Measurements from ENCODE around the gene RETN. TPM values are rescaled to one million over a fixed set of nuclear protein-coding genes. Genes with fewer than 3 reads are reported as not detected.
A peak's percentile ranks its signal among the peaks of the same experiment; 100 is the strongest.
"Not testable (repeated sequence)": the region's sequence is repeated elsewhere in the genome, so short reads cannot be mapped to it uniquely, and the experiment has no call there.

The RETN gene
- total RNA-seq, 2 donors from 2014 or later: not detected

DNA sequence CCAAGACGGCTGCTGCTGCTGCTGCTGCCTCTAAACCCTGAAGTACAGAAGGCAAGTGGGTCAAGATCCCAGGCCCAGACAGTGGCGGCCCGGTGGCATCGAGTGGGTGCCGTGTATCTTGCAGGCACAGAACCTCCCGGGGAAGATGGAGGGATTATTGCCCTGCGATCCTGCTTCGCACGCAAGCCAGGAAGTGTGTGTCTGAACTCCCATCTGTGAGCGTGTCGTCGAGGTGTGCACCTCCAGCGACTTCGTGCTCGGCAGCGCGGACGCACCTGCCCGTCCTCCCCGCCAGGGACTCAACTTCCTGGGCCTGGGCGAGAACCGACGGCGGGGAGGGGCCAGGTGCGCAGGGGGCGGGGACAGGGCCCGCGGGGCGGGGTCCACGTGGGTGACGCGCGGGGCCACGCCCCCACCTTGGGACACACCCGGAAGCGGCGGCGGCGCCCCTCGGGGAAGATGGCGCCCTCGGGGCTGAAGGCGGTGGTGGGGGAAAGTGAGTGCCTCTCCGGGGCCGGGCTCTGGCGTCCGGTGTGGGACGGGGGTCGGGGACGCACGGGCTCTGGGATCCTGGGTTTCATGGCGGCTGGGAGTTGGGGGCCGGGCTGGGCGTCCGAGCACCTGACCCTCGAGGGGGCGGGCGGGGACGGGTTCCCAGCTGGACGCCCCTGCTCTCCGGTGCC is 32.0 kb upstream of the RETN start, which contains the start of gene STXBP2:
Gene STXBP2 (plus strand): TSS at position 420 of the 683 bp plus-strand sequence. CDS start 40 bp downstream, at position 460.
- ATAC-seq (peak; percentile 97), DNase-seq (peak; percentile 79 to 93)
- intact Hi-C loops (cut with DNase I, micrococcal nuclease): no loop called here

- intact Hi-C loops (cut with DNase I, micrococcal nuclease): no loop called here
- peak; percentile 67 to 70 for DNase-seq
Observed at GRCh38 chr19:7637374-7638256, 31.2 kb upstream of the RETN start.

GRCh38 chr19:7638802-7639465 is 29.9 kb upstream of the RETN start:
- ATAC-seq (no peak), DNase-seq (no peak)
- intact Hi-C loops (cut with DNase I, micrococcal nuclease): no loop called here

More at GRCh38 chr19:7637374-7638256, 31.2 kb upstream of the RETN start:
- ATAC-seq: peak; percentile 68

- no peak for ATAC-seq
- intact Hi-C loops (cut with DNase I, micrococcal nuclease): no loop called here
- DNase-seq: no peak
Observed at GRCh38 chr19:7639863-7640348, 28.9 kb upstream of the RETN start.

DNA sequence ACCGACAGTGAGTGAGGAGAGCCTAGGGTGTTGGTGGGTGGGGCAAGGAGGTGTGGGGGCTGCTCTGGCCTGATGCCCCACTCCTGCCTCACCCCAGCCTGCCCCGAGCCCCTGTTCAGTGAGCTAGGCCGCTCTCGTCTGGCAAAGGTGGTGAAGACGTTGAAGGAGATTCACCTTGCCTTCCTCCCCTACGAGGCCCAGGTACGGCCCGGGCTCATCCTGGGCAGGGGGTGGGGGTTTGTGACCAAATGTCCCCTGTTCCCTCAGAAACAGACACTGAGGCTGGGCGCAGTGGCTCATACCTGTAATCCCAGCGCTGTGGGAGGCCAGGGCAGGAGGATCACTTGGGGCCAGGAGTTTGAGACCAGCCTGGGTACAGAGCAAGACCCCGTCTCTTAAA is 28.0 kb upstream of the RETN start:
- ATAC-seq (no peak), DNase-seq (no peak)
- intact Hi-C loops (cut with DNase I, micrococcal nuclease): no loop called here

GRCh38 chr19:7641290-7642276 is 27.3 kb upstream of the RETN start:
- intact Hi-C loops (cut with DNase I, micrococcal nuclease): no loop called here

DNA sequence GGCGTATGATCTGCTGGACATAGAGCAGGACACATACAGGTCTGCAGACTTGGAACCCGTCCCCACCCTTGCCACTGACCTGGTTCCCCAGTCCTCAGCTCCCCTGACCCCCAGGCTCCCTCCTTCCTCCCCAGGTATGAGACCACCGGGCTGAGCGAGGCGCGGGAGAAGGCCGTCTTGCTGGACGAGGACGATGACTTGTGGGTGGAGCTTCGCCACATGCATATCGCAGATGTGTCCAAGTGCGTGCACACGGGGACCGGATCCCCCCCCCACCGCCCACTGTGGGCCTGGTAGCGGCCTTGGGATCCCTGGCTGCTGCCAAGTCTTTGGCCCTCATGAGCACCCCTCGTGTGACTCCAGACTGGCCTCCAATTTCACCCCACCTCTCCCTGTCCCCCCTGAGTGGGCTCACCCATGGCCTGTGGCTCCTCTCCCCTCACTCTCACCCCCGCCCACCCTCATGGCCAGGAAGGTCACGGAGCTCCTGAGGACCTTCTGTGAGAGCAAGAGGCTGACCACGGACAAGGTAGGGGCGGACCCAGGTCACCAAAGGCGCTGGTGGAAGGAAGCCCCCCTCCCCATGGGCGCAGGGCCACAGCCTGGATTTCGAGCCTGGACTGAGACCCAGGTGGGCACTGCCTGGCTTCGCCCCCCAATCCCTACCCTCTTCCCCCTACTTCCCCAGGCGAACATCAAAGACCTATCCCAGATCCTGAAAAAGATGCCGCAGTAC is 26.4 kb upstream of the RETN start:
- ATAC-seq (no peak), DNase-seq (no peak)
- intact Hi-C loops (cut with DNase I, micrococcal nuclease): no loop called here

More at GRCh38 chr19:7641290-7642276, 27.3 kb upstream of the RETN start:
- ATAC-seq (no peak), DNase-seq (no peak)

DNA sequence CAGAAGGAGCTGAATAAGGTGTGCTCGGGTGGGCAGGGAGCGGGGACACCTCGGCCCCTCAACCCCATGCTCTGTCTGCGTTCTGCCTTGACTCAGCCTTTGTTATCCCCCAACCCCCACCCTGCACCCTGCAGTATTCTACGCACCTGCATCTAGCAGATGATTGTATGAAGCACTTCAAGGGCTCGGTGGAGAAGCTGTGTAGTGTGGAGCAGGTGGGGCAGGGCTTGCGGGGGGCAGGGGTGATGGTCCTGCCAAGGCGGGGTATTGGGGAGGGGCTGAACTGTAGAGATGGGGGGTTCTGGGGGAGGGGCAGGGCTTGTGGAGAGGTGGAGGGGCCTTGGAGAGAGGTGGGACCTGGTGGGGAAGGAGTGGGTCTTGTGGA is 25.8 kb upstream of the RETN start:
- ATAC-seq (no peak), DNase-seq (no peak)
- intact Hi-C loops (cut with DNase I, micrococcal nuclease): no loop called here

DNA sequence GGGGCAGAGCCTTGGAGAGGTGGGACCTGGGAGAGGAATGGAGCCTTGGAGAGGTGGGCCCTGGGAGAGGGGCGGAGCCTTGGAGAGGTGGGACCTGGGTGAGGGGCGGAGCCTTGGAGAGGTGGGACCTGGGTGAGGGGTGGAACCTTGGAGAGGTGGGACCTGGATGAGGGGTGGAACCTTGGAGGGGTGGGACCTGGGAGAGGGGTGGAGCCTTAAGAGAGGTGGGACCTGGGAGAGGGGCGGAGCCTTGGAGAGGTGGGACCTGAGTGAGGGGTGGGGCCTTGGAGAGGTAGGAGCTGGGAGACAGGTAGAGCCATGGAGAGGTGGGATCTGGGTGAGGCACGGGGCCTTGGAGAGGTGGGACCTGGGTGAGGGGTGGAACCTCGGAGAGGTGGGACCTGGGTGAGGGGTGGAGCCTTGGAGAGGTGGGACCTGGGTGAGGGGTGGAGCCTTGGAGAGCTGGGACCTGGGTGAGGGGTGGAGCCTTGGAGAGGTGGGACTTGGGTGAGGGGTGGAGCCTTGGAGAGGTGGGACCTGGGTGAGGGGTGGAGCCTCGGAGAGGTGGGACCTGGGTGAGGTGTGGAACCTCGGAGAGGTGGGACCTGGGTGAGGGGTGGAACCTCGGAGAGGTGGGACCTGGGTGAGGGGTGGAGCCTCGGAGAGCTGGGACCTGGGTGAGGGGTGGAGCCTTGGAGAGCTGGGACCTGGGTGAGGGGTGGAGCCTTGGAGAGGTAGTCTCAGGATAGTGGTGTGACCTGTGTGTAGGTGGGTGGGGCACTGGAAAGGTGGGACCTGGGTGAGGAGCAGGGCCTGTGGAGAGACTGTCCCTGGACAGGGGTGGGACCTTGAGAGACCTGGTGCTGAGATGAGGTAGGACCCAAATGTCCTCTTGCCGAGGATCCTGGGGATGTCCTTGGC is 25.0 kb upstream of the RETN start:
- DNase-seq (peak in 1 of 2 donors; percentile 54), ATAC-seq (peak; percentile 40)
- intact Hi-C loops (cut with DNase I, micrococcal nuclease): not testable (repeated sequence)

GRCh38 chr19:7644550-7644877 is 24.3 kb upstream of the RETN start:
- DNase-seq (no peak), ATAC-seq (no peak)
- intact Hi-C loops (cut with DNase I, micrococcal nuclease): no loop called here

GRCh38 chr19:7645163-7645562 is 23.7 kb upstream of the RETN start:
- DNase-seq (no peak), ATAC-seq (peak; percentile 1)
- intact Hi-C loops (cut with DNase I, micrococcal nuclease): no loop called here

- intact Hi-C loops (cut with DNase I, micrococcal nuclease): no loop called here
- no peak for DNase-seq
- no peak for ATAC-seq
Observed at GRCh38 chr19:7645656-7646425, 23.0 kb upstream of the RETN start.

DNA sequence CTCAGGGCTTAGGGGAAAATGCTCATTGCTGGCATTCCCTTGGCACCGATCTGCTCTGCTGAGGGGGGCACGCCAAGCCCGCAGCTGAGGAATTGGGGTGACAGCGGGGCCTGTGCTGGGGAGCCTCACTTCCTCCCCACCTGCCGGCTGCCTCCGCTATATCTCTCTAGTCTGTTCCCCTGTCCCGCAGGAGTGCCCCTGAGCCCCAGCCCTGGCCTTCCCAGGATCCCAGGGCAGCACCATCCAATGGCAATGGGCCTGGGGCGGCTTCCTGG is 22.5 kb upstream of the RETN start:
- no peak for DNase-seq
- intact Hi-C loops (cut with DNase I, micrococcal nuclease): no loop called here
- ATAC-seq: no peak

GRCh38 chr19:7647156-7647555 is 21.7 kb upstream of the RETN start:
- ATAC-seq (peak; percentile 2), DNase-seq (no peak)
- intact Hi-C loops (cut with DNase I, micrococcal nuclease): no loop called here

DNA sequence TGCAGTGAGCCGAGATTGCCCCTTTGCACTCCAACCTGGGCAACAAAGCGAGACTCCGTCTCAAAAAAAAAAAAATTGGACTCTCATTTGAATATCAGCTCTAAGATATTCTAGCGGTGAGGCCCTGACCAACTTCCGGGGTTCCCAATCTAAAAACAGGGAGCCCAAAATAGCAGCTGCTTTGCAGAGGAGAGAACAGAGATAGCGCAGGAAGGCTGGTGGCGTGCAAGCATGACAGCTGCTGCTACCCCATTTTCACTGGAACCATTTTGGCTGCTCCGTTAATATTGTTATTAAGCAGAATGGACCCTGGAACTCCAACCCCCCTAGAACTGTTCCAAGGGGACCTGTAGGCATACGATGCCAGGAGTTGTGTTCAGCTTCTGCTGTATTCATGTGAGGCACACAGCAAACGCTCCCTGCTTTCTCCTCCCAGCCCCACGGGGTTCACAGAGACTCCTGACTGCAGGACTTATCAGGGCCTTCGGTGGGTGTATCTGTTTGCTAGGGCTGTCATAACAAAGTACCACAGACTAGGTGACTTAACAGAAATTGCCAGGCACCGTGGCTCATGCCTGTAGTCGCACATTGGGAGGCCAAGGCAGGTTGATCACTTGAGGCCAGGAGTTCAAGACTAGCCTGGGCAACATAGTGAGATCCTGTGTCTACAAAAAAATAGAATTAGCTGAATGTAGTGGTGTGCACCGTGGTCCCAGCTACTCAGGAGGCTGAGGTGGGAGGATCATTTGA is 20.4 kb upstream of the RETN start:
- DNase-seq (no peak), ATAC-seq (no peak)
- intact Hi-C loops (cut with DNase I, micrococcal nuclease): no loop called here

DNA sequence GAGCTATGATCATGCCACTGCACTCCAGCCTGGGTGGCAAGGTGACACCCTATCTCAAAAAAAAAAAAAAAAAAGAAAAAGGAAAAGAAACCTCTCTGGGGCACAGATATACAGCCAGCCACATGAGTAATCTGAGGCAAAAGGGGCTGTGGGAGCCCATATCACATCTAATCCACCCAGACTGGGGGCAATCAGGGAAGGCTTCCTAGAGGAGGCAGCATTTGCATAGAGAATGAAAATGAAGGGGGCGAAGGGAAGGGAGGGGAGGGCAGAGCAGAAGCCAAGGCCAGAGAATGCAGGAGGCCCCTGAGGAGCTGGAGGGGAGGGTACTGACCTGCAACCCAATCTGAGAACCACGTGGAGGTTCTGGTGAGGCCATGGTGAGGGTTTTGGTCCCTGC is 18.7 kb upstream of the RETN start:
- ATAC-seq (no peak), DNase-seq (no peak)
- intact Hi-C loops (cut with DNase I, micrococcal nuclease): no loop called here

All from left colon (tissue), 2 donors.